WTC11 (cell line): ENCODE measurements around the gene TPX2. TPM values are rescaled to one million over a fixed set of nuclear protein-coding genes. Genes with fewer than 3 reads are reported as not detected.

Source experiments
- ATAC-seq: fragments of 200-7000 bp; cut with Tn5 transposase; 2 replicates; pipeline ENCODE4 v1.10.0; 2021; ENCODE audit warnings: mild to moderate bottlenecking, moderate library complexity
- CTCF ChIA-PET: fragments of 300-600 bp; sonication (Branson Sonifier 250); formaldehyde crosslinking; loops from one replicate; lab custom pipeline; 2021; ENCODE audit warnings: antibody characterized with exemption; lab: Charles Lee
- POLR2A ChIA-PET: fragments of 350-600 bp; sonication (Branson Sonifier 250); formaldehyde crosslinking; loops from one replicate; lab custom pipeline; 2021; ENCODE audit warnings: antibody characterized with exemption; lab: Charles Lee
- DNase-seq: peaks from one replicate; pipeline ENCODE4 v3.0.0; 2021; ENCODE audit warnings: low spot score
- H3K27ac Mint-ChIP-seq: 2 replicates; pipeline ENCODE4 v1.8.0; 2021; ENCODE audit warnings: mixed read lengths
- H3K27me3 Mint-ChIP-seq: 2 replicates; pipeline ENCODE4 v1.8.0; 2021; ENCODE audit warnings: low read depth, mild to moderate bottlenecking, moderate library complexity, mixed read lengths
- H3K36me3 Mint-ChIP-seq: 2 replicates; pipeline ENCODE4 v1.8.0; 2021; ENCODE audit warnings: mixed read lengths
- H3K4me1 Mint-ChIP-seq: 2 replicates; pipeline ENCODE4 v1.8.0; 2022; ENCODE audit warnings: mixed read lengths
- H3K4me3 Mint-ChIP-seq: 2 replicates; pipeline ENCODE4 v1.8.0; 2021; ENCODE audit warnings: mild to moderate bottlenecking, moderate library complexity, mixed read lengths
- H3K9me3 Mint-ChIP-seq: 2 replicates; pipeline ENCODE4 v1.8.0; 2021; ENCODE audit warnings: mixed read lengths
- CBFB ChIP-seq: sonication (generic); formaldehyde crosslinking; IDR thresholded peaks from 2 replicates; pipeline ENCODE4 v1.8.1; 2022; ENCODE audit warnings: mild to moderate bottlenecking, low read depth, missing genetic modification reagents
- ELF4 ChIP-seq: sonication (generic); formaldehyde crosslinking; IDR thresholded peaks from 2 replicates; pipeline ENCODE4 v1.8.1; 2022; ENCODE audit warnings: low read depth, mild to moderate bottlenecking, moderate library complexity, missing genetic modification reagents
- HMGA2 ChIP-seq: fragments of 250-450 bp; sonication (Bioruptor Pico); IDR thresholded peaks from 2 replicates; pipeline ENCODE4 v1.4.0; 2021; ENCODE audit warnings: mild to moderate bottlenecking, moderate library complexity
- JAZF1 ChIP-seq: fragments of 250-450 bp; sonication (Bioruptor Pico); IDR thresholded peaks from 2 replicates; pipeline ENCODE4 v1.9.0; 2021; ENCODE audit warnings: moderate library complexity, mild to moderate bottlenecking, inconsistent platforms
- KAT7 ChIP-seq: sonication (generic); formaldehyde crosslinking; IDR thresholded peaks from 2 replicates; pipeline ENCODE4 v1.8.1; 2023; ENCODE audit warnings: missing genetic modification reagents, mild to moderate bottlenecking, borderline replicate concordance
- MYBL2 ChIP-seq: sonication (generic); formaldehyde crosslinking; IDR thresholded peaks from 2 replicates; pipeline ENCODE4 v1.8.1; 2023; ENCODE audit warnings: mild to moderate bottlenecking, moderate library complexity, missing genetic modification reagents
- SMAD3 ChIP-seq: sonication (generic); formaldehyde crosslinking; IDR thresholded peaks from 2 replicates; pipeline ENCODE4 v1.8.0; 2022; ENCODE audit warnings: missing genetic modification reagents, mild to moderate bottlenecking, borderline replicate concordance
- ZBTB43 ChIP-seq: sonication (generic); formaldehyde crosslinking; IDR thresholded peaks from 2 replicates; pipeline ENCODE4 v1.8.1; 2023; ENCODE audit warnings: mild to moderate bottlenecking, missing genetic modification reagents
- ZNF281 ChIP-seq: sonication (generic); formaldehyde crosslinking; IDR thresholded peaks from 2 replicates; pipeline ENCODE4 v1.8.0; 2023; ENCODE audit warnings: mild to moderate bottlenecking, missing genetic modification reagents
- ZNF423 ChIP-seq: fragments of 250-450 bp; sonication (Bioruptor Pico); IDR thresholded peaks from 2 replicates; pipeline ENCODE4 v2.1.2; 2022; ENCODE audit warnings: mild to moderate bottlenecking, moderate library complexity
- ZNF532 ChIP-seq: fragments of 250-450 bp; sonication (Bioruptor Pico); IDR thresholded peaks from 2 replicates; pipeline ENCODE4 v1.9.0; 2021; ENCODE audit warnings: mild to moderate bottlenecking, borderline replicate concordance
- ZNF671 ChIP-seq: fragments of 250-450 bp; sonication (Bioruptor Pico); IDR thresholded peaks from 2 replicates; pipeline ENCODE4 v1.8.0; 2021; ENCODE audit warnings: mild to moderate bottlenecking
- total RNA-seq: library from RNA; stranded (reverse); gene quantifications from 3 replicates; pipeline ENCODE4 v1.2.3, GENCODE V29; 2021
- TF ChIP-seq, protein P1 (sequence below): fragments of 250-450 bp; sonication (Bioruptor Pico); IDR thresholded peaks from 2 replicates; pipeline ENCODE4 v1.9.0; 2021; ENCODE audit warnings: moderate library complexity, mild to moderate bottlenecking, inconsistent platforms, borderline replicate concordance
- TF ChIP-seq, protein P2 (sequence below): sonication (generic); formaldehyde crosslinking; IDR thresholded peaks from 2 replicates; pipeline ENCODE4 v1.8.0; 2022; ENCODE audit warnings: mild to moderate bottlenecking, missing genetic modification reagents
- TF ChIP-seq, protein P3 (sequence below): fragments of 250-450 bp; sonication (Bioruptor Pico); IDR thresholded peaks from 2 replicates; pipeline ENCODE4 v1.9.0; 2021; ENCODE audit warnings: mild to moderate bottlenecking
- TF ChIP-seq, protein P4 (sequence below): sonication (generic); formaldehyde crosslinking; IDR thresholded peaks from 2 replicates; pipeline ENCODE4 v1.8.1; 2023; ENCODE audit warnings: mild to moderate bottlenecking, missing genetic modification reagents, moderate library complexity

TPX2 gene
- total RNA-seq, 1 experiment from 2014 or later, result 123 TPM

- TF ChIP-seq ZNF532 (CRISPR knock-in tag), result no peak
- TF ChIP-seq, protein P1, sequence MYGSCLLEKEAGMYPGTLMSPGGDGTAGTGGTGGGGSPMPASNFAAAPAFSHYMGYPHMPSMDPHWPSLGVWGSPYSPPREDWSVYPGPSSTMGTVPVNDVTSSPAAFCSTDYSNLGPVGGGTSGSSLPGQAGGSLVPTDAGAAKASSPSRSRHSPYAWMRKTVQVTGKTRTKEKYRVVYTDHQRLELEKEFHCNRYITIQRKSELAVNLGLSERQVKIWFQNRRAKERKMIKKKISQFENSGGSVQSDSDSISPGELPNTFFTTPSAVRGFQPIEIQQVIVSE (CRISPR knock-in tag), result no peak
- no peak for TF ChIP-seq MYBL2 (CRISPR knock-in tag)
- no peak for TF ChIP-seq SMAD3 (CRISPR knock-in tag)
- no peak for TF ChIP-seq ZBTB43
- no peak for TF ChIP-seq HMGA2 (CRISPR knock-in tag)
- TF ChIP-seq, protein P2, sequence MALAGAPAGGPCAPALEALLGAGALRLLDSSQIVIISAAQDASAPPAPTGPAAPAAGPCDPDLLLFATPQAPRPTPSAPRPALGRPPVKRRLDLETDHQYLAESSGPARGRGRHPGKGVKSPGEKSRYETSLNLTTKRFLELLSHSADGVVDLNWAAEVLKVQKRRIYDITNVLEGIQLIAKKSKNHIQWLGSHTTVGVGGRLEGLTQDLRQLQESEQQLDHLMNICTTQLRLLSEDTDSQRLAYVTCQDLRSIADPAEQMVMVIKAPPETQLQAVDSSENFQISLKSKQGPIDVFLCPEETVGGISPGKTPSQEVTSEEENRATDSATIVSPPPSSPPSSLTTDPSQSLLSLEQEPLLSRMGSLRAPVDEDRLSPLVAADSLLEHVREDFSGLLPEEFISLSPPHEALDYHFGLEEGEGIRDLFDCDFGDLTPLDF (CRISPR knock-in tag), result no peak
- no peak for TF ChIP-seq ZNF423 (CRISPR knock-in tag)
- TF ChIP-seq, protein P3, sequence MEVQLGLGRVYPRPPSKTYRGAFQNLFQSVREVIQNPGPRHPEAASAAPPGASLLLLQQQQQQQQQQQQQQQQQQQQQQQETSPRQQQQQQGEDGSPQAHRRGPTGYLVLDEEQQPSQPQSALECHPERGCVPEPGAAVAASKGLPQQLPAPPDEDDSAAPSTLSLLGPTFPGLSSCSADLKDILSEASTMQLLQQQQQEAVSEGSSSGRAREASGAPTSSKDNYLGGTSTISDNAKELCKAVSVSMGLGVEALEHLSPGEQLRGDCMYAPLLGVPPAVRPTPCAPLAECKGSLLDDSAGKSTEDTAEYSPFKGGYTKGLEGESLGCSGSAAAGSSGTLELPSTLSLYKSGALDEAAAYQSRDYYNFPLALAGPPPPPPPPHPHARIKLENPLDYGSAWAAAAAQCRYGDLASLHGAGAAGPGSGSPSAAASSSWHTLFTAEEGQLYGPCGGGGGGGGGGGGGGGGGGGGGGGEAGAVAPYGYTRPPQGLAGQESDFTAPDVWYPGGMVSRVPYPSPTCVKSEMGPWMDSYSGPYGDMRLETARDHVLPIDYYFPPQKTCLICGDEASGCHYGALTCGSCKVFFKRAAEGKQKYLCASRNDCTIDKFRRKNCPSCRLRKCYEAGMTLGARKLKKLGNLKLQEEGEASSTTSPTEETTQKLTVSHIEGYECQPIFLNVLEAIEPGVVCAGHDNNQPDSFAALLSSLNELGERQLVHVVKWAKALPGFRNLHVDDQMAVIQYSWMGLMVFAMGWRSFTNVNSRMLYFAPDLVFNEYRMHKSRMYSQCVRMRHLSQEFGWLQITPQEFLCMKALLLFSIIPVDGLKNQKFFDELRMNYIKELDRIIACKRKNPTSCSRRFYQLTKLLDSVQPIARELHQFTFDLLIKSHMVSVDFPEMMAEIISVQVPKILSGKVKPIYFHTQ, result no peak
- TF ChIP-seq, protein P4, sequence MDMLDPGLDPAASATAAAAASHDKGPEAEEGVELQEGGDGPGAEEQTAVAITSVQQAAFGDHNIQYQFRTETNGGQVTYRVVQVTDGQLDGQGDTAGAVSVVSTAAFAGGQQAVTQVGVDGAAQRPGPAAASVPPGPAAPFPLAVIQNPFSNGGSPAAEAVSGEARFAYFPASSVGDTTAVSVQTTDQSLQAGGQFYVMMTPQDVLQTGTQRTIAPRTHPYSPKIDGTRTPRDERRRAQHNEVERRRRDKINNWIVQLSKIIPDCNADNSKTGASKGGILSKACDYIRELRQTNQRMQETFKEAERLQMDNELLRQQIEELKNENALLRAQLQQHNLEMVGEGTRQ (CRISPR knock-in tag), result no peak
- no peak for TF ChIP-seq ELF4
- TF ChIP-seq ZNF671, result no peak
- no peak for TF ChIP-seq ZNF281 (CRISPR knock-in tag)
- TF ChIP-seq JAZF1 (CRISPR knock-in tag), result no peak
- TF ChIP-seq CBFB, result no peak
- no peak for TF ChIP-seq KAT7 (CRISPR knock-in tag)
- H3K4me3 Mint-ChIP-seq, result no peak overlapping the region
- no peaks in the 10 kb centered on the region for H3K9me3 Mint-ChIP-seq
- ChIA-PET POLR2A (interaction anchor here (0.6 to 1.1 kb wide), 4 partner anchors 15 to 95 kb away, joined by 3 to 6 read pairs (median 4); no protein-coding TSS in a partner anchor), CTCF (interaction anchor here (0.6 to 6.4 kb wide), 9 partner anchors 9 to 131 kb away, joined by 3 to 61 read pairs (median 6); partner anchors contain the start of gene BCL2L1)
- peaks cover 45% of the 10 kb centered on the region for H3K4me1 Mint-ChIP-seq
- ATAC-seq, result no peak
- no peak for DNase-seq
- H3K36me3 Mint-ChIP-seq, result peaks cover 14% of the 10 kb centered on the region; the same call in 1 of the 2 replicates
- H3K27me3 Mint-ChIP-seq, result no peaks in the 10 kb centered on the region
- no peak overlapping the region for H3K27ac Mint-ChIP-seq
Observed at GRCh38 chr20:31693402-31693801, 45.7 kb upstream of the TPX2 start.
